HG02970 (cell line): ENCODE results near the gene CAND2.

Experiments used
- ATAC-seq: cut with Tn5 transposase; IDR thresholded peaks from one replicate; pipeline ENCODE4 v1.9.1; 2021; ENCODE audit warnings: mild to moderate bottlenecking, moderate library complexity, moderate number of reproducible peaks; ENCODE audit not compliant: unreplicated experiment, low FRiP score

The CAND2 gene

GRCh38 chr3:12799525-12800440 is 3.3 kb downstream of the CAND2 start:
- no peak for ATAC-seq

- no peak for ATAC-seq
Measured at GRCh38 chr3:12803371-12803770, 6.9 kb downstream of the CAND2 start.

- no peak for ATAC-seq
Measured at GRCh38 chr3:12807066-12807465, 10.6 kb downstream of the CAND2 start.

- no peak for ATAC-seq
Measured at GRCh38 chr3:12807601-12808359, 11.3 kb downstream of the CAND2 start.

- no peak for ATAC-seq
Measured at GRCh38 chr3:12808587-12808986, 12.1 kb downstream of the CAND2 start.

- no peak for ATAC-seq
Measured at GRCh38 chr3:12809001-12809400, 12.5 kb downstream of the CAND2 start.

GRCh38 chr3:12809435-12809834 is 13.0 kb downstream of the CAND2 start:
- no peak for ATAC-seq

GRCh38 chr3:12810013-12810780 is 13.7 kb downstream of the CAND2 start:
- ATAC-seq = peak; percentile 98

- no peak for ATAC-seq
Measured at GRCh38 chr3:12810961-12811360, 14.5 kb downstream of the CAND2 start.

GRCh38 chr3:12812812-12813211 is 16.3 kb downstream of the CAND2 start:
- ATAC-seq = no peak

- ATAC-seq = no peak
Measured at GRCh38 chr3:12813967-12814366, 17.5 kb downstream of the CAND2 start.

GRCh38 chr3:12815078-12815477 is 18.6 kb downstream of the CAND2 start:
- ATAC-seq = no peak

GRCh38 chr3:12815719-12816118 is 19.2 kb downstream of the CAND2 start:
- no peak for ATAC-seq

- ATAC-seq = no peak
Measured at GRCh38 chr3:12816521-12817342, 20.3 kb downstream of the CAND2 start.

- ATAC-seq = no peak
Measured at GRCh38 chr3:12817343-12817710, 20.8 kb downstream of the CAND2 start.

- ATAC-seq = no peak
Measured at GRCh38 chr3:12818273-12818672, 21.8 kb downstream of the CAND2 start.

- no peak for ATAC-seq
Measured at GRCh38 chr3:12818773-12819172, 22.3 kb downstream of the CAND2 start.

GRCh38 chr3:12822725-12823373 is 26.4 kb downstream of the CAND2 start:
- no peak for ATAC-seq

- no peak for ATAC-seq
Measured at GRCh38 chr3:12824299-12824698, 27.8 kb downstream of the CAND2 start.

GRCh38 chr3:12825156-12825555 is 28.7 kb downstream of the CAND2 start:
- no peak for ATAC-seq
